GM12878 (cell line): ENCODE results near the gene CPS1. TPM values are rescaled to one million over a fixed set of nuclear protein-coding genes. Genes with fewer than 3 reads are reported as not detected.

Experiments used
- ATAC-seq: fragments of 200-7000 bp; cut with Tn5 transposase; 3 replicates; pipeline ENCODE4 v1.9.1; 2020; ENCODE audit warnings: mild to moderate bottlenecking, moderate library complexity
- BruUV-seq: library from RNA; stranded (reverse); fragments of 400-500 nt; replicated peaks from 2 replicates; lab custom pipeline; 2021; lab: Mats Ljungman, UMichigan
- CTCF ChIA-PET: fragments of 300-600 bp; sonication (Branson Sonifier 250); formaldehyde crosslinking; extraction: SDS; loops from one replicate; lab custom pipeline; 2021; ENCODE audit warnings: inconsistent platforms; lab: Yijun Ruan, JAX
- POLR2A ChIA-PET: fragments of 350-600 bp; formaldehyde crosslinking; extraction: SDS; loops from one replicate; lab custom pipeline; 2021; ENCODE audit warnings: inconsistent platforms; lab: Charles Lee
- RAD21 ChIA-PET: fragments of 300-600 bp; sonication (Branson Sonifier 250); formaldehyde crosslinking; loops from one replicate; lab custom pipeline; 2023; ENCODE audit warnings: antibody characterized with exemption; ENCODE audit not compliant: unreplicated experiment; lab: Charles Lee
- SMC1A ChIA-PET: fragments of 300-600 bp; sonication (Branson Sonifier 250); formaldehyde crosslinking; loops from one replicate; lab custom pipeline; 2023; ENCODE audit not compliant: unreplicated experiment, uncharacterized antibody; lab: Charles Lee
- DNase-seq: peaks from one replicate; pipeline ENCODE4 v3.0.0-alpha.2; 2011; ENCODE audit warnings: low read depth, low spot score
- FAIRE-seq: peaks from 3 replicates; lab custom pipeline; 2011; peaks lifted over from hg19 to GRCh38; lab: Jason Lieb, UNC
- H2AFZ ChIP-seq: 2 replicates; pipeline ENCODE4 v1.6.0; 2011; ENCODE audit warnings: low read depth, low read length, control low read depth; ENCODE audit not compliant: control insufficient read depth
- H3K27ac ChIP-seq: 2 replicates; pipeline ENCODE4 v1.5.1; 2011; ENCODE audit warnings: control low read depth; ENCODE audit not compliant: control insufficient read depth, insufficient read depth
- H3K27me3 ChIP-seq, 2 experiments: replicated peaks in 1 of 2; 2 replicates each; pipeline versions ENCODE4 v1.6.0 to v1.6.1; 2011; ENCODE audit warnings: low read length in 1 of 2; ENCODE audit not compliant: control insufficient read depth in 2 of 2, insufficient read depth in 2 of 2
- H3K36me3 ChIP-seq, 2 experiments: 2 replicates each; pipeline ENCODE4 v1.5.1; 2011; ENCODE audit warnings: low read length in 1 of 2; ENCODE audit not compliant: control insufficient read depth in 2 of 2, insufficient read depth in 2 of 2
- H3K4me1 ChIP-seq: 2 replicates; pipeline ENCODE4 v1.6.1; 2011; ENCODE audit warnings: mild to moderate bottlenecking, low read length, moderate library complexity, mixed read lengths; ENCODE audit not compliant: control insufficient read depth, insufficient read depth
- H3K4me2 ChIP-seq: 2 replicates; pipeline ENCODE4 v1.6.0; 2011; ENCODE audit warnings: control low read depth; ENCODE audit not compliant: control insufficient read depth, insufficient read depth
- H3K4me3 ChIP-seq: fragments of 200-600 bp; sonication (generic); 2 replicates; pipeline ENCODE4 v1.5.1; 2016
- H3K79me2 ChIP-seq: 2 replicates; pipeline ENCODE4 v1.6.0; 2011; ENCODE audit warnings: low read length; ENCODE audit not compliant: control insufficient read depth, insufficient read depth
- H3K9ac ChIP-seq: 2 replicates; pipeline ENCODE4 v1.8.0; 2011; ENCODE audit warnings: low read length, control low read depth, mixed read lengths; ENCODE audit not compliant: control insufficient read depth, insufficient read depth
- H3K9me3 ChIP-seq: replicated peaks from 3 replicates; pipeline ENCODE4 v1.5.1; 2011; ENCODE audit warnings: mild to moderate bottlenecking, low read length; ENCODE audit not compliant: control insufficient read depth, insufficient read depth
- H4K20me1 ChIP-seq: 2 replicates; pipeline ENCODE4 v1.6.0; 2011; ENCODE audit not compliant: control insufficient read depth, insufficient read depth
- CEBPZ ChIP-seq: fragments of 150-350 bp; IDR thresholded peaks from 2 replicates; pipeline ENCODE4 v1.6.1; 2016; ENCODE audit warnings: low read depth, low read length
- CHD1 ChIP-seq: IDR thresholded peaks from 2 replicates; pipeline ENCODE4 v1.6.1; 2012; ENCODE audit warnings: low read depth, low read length, improper control_type of control experiment
- CTCF ChIP-seq, 3 experiments: IDR thresholded peaks in 2 of 3; conservative IDR thresholded peaks in 1 of 3; 2 replicates each; pipeline ENCODE4 v1.5.1; 2011; ENCODE audit warnings: low read depth in 3 of 3, low read length in 3 of 3, mild to moderate bottlenecking in 3 of 3, control low read depth in 2 of 3, moderate library complexity in 2 of 3, inconsistent platforms in 1 of 3, mixed read lengths in 1 of 3; ENCODE audit not compliant: control insufficient read depth in 2 of 3, insufficient read depth in 1 of 3; ENCODE audit errors: extremely low read depth in 1 of 3
- EGR1 ChIP-seq, 2 experiments: IDR thresholded peaks; 1 replicate in 1 of 2; 2 replicates in 1 of 2; pipeline ENCODE4 v1.6.1; 2011 to 2012; ENCODE audit warnings: low read depth in 2 of 2, low read length in 2 of 2, borderline replicate concordance in 1 of 2, mild to moderate bottlenecking in 1 of 2, moderate library complexity in 1 of 2
- FOS ChIP-seq: IDR thresholded peaks from 3 replicates; pipeline ENCODE4 v1.6.1; 2011; ENCODE audit warnings: borderline replicate concordance; ENCODE audit not compliant: insufficient read length; ENCODE audit errors: extremely low read depth
- IKZF2 ChIP-seq, 2 experiments: fragments of 450-650 bp; IDR thresholded peaks; 2 replicates each; pipeline ENCODE4 v1.6.1; 2017; ENCODE audit warnings: mild to moderate bottlenecking in 2 of 2, moderate library complexity in 2 of 2
- JUND ChIP-seq: IDR thresholded peaks from 2 replicates; pipeline ENCODE4 v1.6.1; 2012; ENCODE audit warnings: low read depth, mild to moderate bottlenecking, low read length, improper control_type of control experiment, moderate library complexity
- KLF5 ChIP-seq: fragments of 450-650 bp; IDR thresholded peaks from 2 replicates; pipeline ENCODE4 v1.6.1; 2014; ENCODE audit warnings: mild to moderate bottlenecking; ENCODE audit not compliant: partially characterized antibody
- MXI1 ChIP-seq: fragments of 150-350 bp; IDR thresholded peaks from 2 replicates; pipeline ENCODE4 v1.6.1; 2011; ENCODE audit warnings: low read depth, mild to moderate bottlenecking, inconsistent platforms, low read length, improper control_type of control experiment
- PKNOX1 ChIP-seq: fragments of 450-650 bp; IDR thresholded peaks from 2 replicates; pipeline ENCODE4 v1.6.1; 2016; ENCODE audit warnings: mild to moderate bottlenecking
- PRDM15 ChIP-seq: fragments of 450-650 bp; formaldehyde crosslinking; IDR thresholded peaks from 2 replicates; pipeline ENCODE4 v1.4.0; 2020; ENCODE audit warnings: mild to moderate bottlenecking, moderate library complexity
- RBBP5 ChIP-seq: fragments of 200-600 bp; sonication (generic); conservative IDR thresholded peaks from 2 replicates; pipeline ENCODE4 v1.6.1; 2016
- ZBED1 ChIP-seq: IDR thresholded peaks from 2 replicates; pipeline ENCODE4 v1.6.1; 2016; ENCODE audit warnings: borderline replicate concordance
- in situ Hi-C: fragments of 300-500 bp; cut with MboI; formaldehyde crosslinking; loops from 9 replicates; pipeline ENCODE4 v1.14.3; 2018; ENCODE audit warnings: mixed read lengths
- intact Hi-C: fragments of 100-400 bp; cut with micrococcal nuclease; formaldehyde crosslinking; loops from one replicate; pipeline ENCODE4 v1.14.2; 2022; ENCODE audit not compliant: unreplicated experiment
- polyA plus RNA-seq, 11 experiments: library from polyadenylated mRNA; depleted of rRNA in 4 of 11; unstranded in 6 of 11; stranded (reverse) in 5 of 11; fragments of >200 nt; fragmentation: Nextera tagmentation in 4 of 11; fragmentation: Illumina TruSeq in 1 of 11; extraction: Ambion mirVana in 4 of 11; extraction: Trizol in 1 of 11; gene quantifications; 1 replicate in 1 of 11; 2 replicates in 10 of 11; pipeline versions ENCODE4 v1.2.1 to v1.2.3, GENCODE V29; 2011 to 2016; ENCODE audit warnings: inconsistent platforms in 2 of 11, missing spikeins in 2 of 11, low read depth in 1 of 11
- total RNA-seq, 4 experiments: library from RNA; depleted of rRNA in 3 of 4; stranded (reverse); fragments of >200 nt in 3 of 4; fragmentation: Illumina TruSeq in 1 of 4; extraction: Trizol in 1 of 4; gene quantifications; 2 replicates each; pipeline versions ENCODE4 v1.2.1 to v1.2.3, GENCODE V29; 2013 to 2021

The CPS1 gene
- total and polyA plus RNA-seq, 10 of the 15 experiments (the other 5 are each of a cell fraction or from before 2014, with no cell fraction given): 0.20 to 4.6 (median 0.55) TPM

GRCh38 chr2:210642333-210642732, 85.9 kb downstream of the CPS1 start (continued):
- TF ChIP-seq CEBPZ: no peak

GRCh38 chr2:210647151-210647550, 90.8 kb downstream of the CPS1 start:
- DNase-seq (no peak), FAIRE-seq (no peak), ATAC-seq (no peak)
- RAD21 ChIA-PET: no interaction called here
- intact Hi-C loops (no loop called here), in situ Hi-C loops (no loop called here)
- Histone ChIP-seq H4K20me1 (no peaks in the 10 kb centered on the region), H2AFZ (no peak overlapping the region), H3K4me1 (no peaks in the 10 kb centered on the region), H3K27me3 (no peaks in the 10 kb centered on the region), H3K4me2 (no peak overlapping the region), H3K79me2 (no peaks in the 10 kb centered on the region), H3K27ac (no peak overlapping the region), H3K9ac (no peak overlapping the region), H3K4me3 (no peak overlapping the region), H3K9me3 (no peaks in the 10 kb centered on the region), H3K36me3 (no peaks in the 10 kb centered on the region)
- CTCF ChIA-PET: no interaction called here
- no TSS peak for BruUV-seq
- SMC1A ChIA-PET: no interaction called here
- POLR2A ChIA-PET: no interaction called here
- TF ChIP-seq JUND (no peak), IKZF2 (IDR thresholded peaks at IDR 0.05) (no peak), EGR1 (IDR thresholded peaks at IDR 0.05; ENCODE audit: borderline replicate concordance in 1 of 2, low read depth in 2 of 2, low read length in 2 of 2) (no peak), KLF5 (no peak), RBBP5 (no peak), CTCF (IDR thresholded peaks at IDR 0.05 in 2 of 3, conservative IDR thresholded peaks at IDR 0.05 in 1 of 3; ENCODE audit: control insufficient read depth in 2 of 3, extremely low read depth in 1 of 3, insufficient read depth in 1 of 3, low read depth in 3 of 3, low read length in 3 of 3) (no peak), FOS (no peak), CHD1 (no peak), MXI1 (no peak), PRDM15 (no peak), ZBED1 (no peak), PKNOX1 (no peak)
